Osteoblast (primary cell): ENCODE data around the gene VPS26C. TPM values are rescaled to one million over a fixed set of nuclear protein-coding genes. Genes with fewer than 3 reads are reported as not detected.
A peak's percentile ranks its signal among the peaks of the same experiment; 100 is the strongest.

Source experiments
- DNase-seq: peaks from one replicate; pipeline ENCODE4 v3.0.0; 2011; ENCODE audit warnings: low spot score, mixed read lengths; ENCODE audit not compliant: insufficient read length; ENCODE audit errors: missing footprints
- H2AFZ ChIP-seq: 2 replicates; pipeline ENCODE4 v1.6.0; 2011; ENCODE audit warnings: mild to moderate bottlenecking, low read length
- H3K27ac ChIP-seq: 2 replicates; pipeline ENCODE4 v1.5.1; 2011; ENCODE audit warnings: mild to moderate bottlenecking, low read depth, low read length, moderate library complexity
- H3K27me3 ChIP-seq: 2 replicates; pipeline ENCODE4 v1.6.0; 2012; ENCODE audit warnings: mild to moderate bottlenecking, control low read depth, inconsistent platforms, low read length, moderate library complexity; ENCODE audit not compliant: insufficient read depth
- H3K36me3 ChIP-seq: 2 replicates; pipeline ENCODE4 v1.5.1; 2011; ENCODE audit warnings: mild to moderate bottlenecking, low read length, control low read depth, moderate library complexity; ENCODE audit not compliant: insufficient read depth
- H3K4me1 ChIP-seq: 2 replicates; pipeline ENCODE4 v1.5.1; 2011; ENCODE audit warnings: mild to moderate bottlenecking, low read length, control low read depth, moderate library complexity; ENCODE audit not compliant: insufficient read depth
- H3K4me2 ChIP-seq: 2 replicates; pipeline ENCODE4 v1.6.0; 2011; ENCODE audit warnings: mild to moderate bottlenecking, low read length; ENCODE audit not compliant: insufficient read depth
- H3K4me3 ChIP-seq: fragments of 200-600 bp; sonication (generic); 3 replicates; pipeline ENCODE4 v1.5.1; 2012; ENCODE audit warnings: mild to moderate bottlenecking, low read length, inconsistent platforms; ENCODE audit not compliant: insufficient read depth
- H3K79me2 ChIP-seq: 2 replicates; pipeline ENCODE4 v1.6.0; 2012; ENCODE audit warnings: mild to moderate bottlenecking, low read length, control low read depth, inconsistent platforms; ENCODE audit not compliant: insufficient read depth
- H3K9me3 ChIP-seq: 2 replicates; pipeline ENCODE4 v1.5.1; 2011; ENCODE audit warnings: low read depth, low read length, control low read depth
- H4K20me1 ChIP-seq: 2 replicates; pipeline ENCODE4 v1.6.0; 2012; ENCODE audit warnings: mild to moderate bottlenecking, low read length, control low read depth; ENCODE audit not compliant: insufficient read depth
- CTCF ChIP-seq: IDR thresholded peaks from 2 replicates; pipeline ENCODE4 v1.5.1; 2011; ENCODE audit warnings: mild to moderate bottlenecking, low read depth, low read length, moderate library complexity; ENCODE audit errors: extremely low read depth
- total RNA-seq: library from RNA; depleted of rRNA; stranded (reverse); fragments of >200 nt; gene quantifications from 2 replicates; pipeline ENCODE4 v1.2.3, GENCODE V29; 2012

Gene VPS26C
- total RNA-seq, 1 donor, result 91.9 TPM

GRCh38 chr21:37273911-37274690 is 7.0 kb upstream of the VPS26C start:
- no peak overlapping the region for H3K4me2 ChIP-seq
- peak overlapping the region; percentile 54 for H2AFZ ChIP-seq
- no peak overlapping the region for H3K4me3 ChIP-seq
- H3K27me3 ChIP-seq, result peaks cover 3% of the 10 kb centered on the region
- TF ChIP-seq CTCF, result no peak
- H3K36me3 ChIP-seq, result no peaks in the 10 kb centered on the region
- H3K27ac ChIP-seq, result no peak overlapping the region
- no peaks in the 10 kb centered on the region for H4K20me1 ChIP-seq
- H3K9me3 ChIP-seq, result no peaks in the 10 kb centered on the region
- no peaks in the 10 kb centered on the region for H3K79me2 ChIP-seq
- no peak for DNase-seq
- no peaks in the 10 kb centered on the region for H3K4me1 ChIP-seq

- H3K4me1 ChIP-seq, result peaks cover 3% of the 10 kb centered on the region
- no peak for TF ChIP-seq CTCF
- H3K36me3 ChIP-seq, result no peaks in the 10 kb centered on the region
- H4K20me1 ChIP-seq, result no peaks in the 10 kb centered on the region
- peaks cover 3% of the 10 kb centered on the region for H3K27me3 ChIP-seq
- H2AFZ ChIP-seq, result peak overlapping the region; percentile 54
- no peak overlapping the region for H3K4me3 ChIP-seq
- H3K9me3 ChIP-seq, result no peaks in the 10 kb centered on the region
- DNase-seq, result no peak
- no peak overlapping the region for H3K27ac ChIP-seq
- H3K4me2 ChIP-seq, result no peak overlapping the region
- no peaks in the 10 kb centered on the region for H3K79me2 ChIP-seq
Observed at GRCh38 chr21:37273440-37273839, 6.3 kb upstream of the VPS26C start.

GRCh38 chr21:37272897-37273296 is 5.8 kb upstream of the VPS26C start:
- no peak for TF ChIP-seq CTCF
- Histone ChIP-seq H3K36me3 (no peaks in the 10 kb centered on the region), H3K27me3 (peaks cover 3% of the 10 kb centered on the region), H4K20me1 (no peaks in the 10 kb centered on the region), H3K4me3 (no peak overlapping the region), H3K9me3 (no peaks in the 10 kb centered on the region), H3K4me2 (no peak overlapping the region), H2AFZ (no peak overlapping the region), H3K27ac (no peak overlapping the region), H3K4me1 (peaks cover 6% of the 10 kb centered on the region), H3K79me2 (no peaks in the 10 kb centered on the region)
- no peak for DNase-seq

DNA sequence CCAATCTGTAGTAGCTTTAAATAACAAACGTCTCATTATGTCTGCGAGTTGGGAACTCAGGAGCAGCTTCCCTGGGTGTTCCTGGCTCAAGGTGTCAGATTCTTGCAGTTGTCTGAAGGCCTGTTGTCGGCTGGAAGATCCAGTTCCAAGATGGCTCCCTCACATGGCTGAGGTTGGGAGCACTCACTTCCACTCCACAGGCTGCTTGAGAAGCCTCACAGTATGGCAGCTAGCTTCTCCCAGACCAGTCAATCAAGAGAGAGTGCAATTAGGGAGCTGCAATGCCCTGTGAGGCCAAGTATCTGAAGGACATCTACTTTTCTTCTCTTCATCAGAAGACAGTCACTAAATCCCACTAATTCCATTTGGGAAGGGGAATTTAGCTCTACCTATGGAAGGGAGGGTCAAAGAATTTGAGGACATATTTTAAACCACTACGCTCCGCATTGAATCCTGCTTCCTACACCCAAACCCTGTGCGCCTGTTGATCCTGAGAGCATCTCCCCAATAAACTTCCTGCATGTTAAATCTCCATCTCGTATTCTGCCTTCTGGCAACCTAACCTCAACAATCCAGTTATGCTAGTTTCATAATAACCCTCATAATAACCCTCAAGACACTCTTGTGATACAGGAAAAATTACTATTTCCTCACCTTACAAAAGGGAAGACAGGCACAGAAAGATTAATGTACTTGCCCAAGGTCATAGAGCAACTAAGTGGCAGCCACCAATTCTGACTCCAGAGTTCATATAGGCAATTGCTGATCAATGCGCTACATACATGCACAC is 3.6 kb upstream of the VPS26C start:
- DNase-seq, result no peak
- Histone ChIP-seq H3K36me3 (no peaks in the 10 kb centered on the region), H3K4me3 (no peak overlapping the region), H3K4me2 (no peak overlapping the region), H3K27ac (no peak overlapping the region), H3K79me2 (peaks cover 12% of the 10 kb centered on the region), H3K27me3 (peaks cover 3% of the 10 kb centered on the region), H3K4me1 (peaks cover 13% of the 10 kb centered on the region), H2AFZ (no peak overlapping the region), H4K20me1 (no peaks in the 10 kb centered on the region), H3K9me3 (no peaks in the 10 kb centered on the region)
- no peak for TF ChIP-seq CTCF
